ENCODE results near the gene ZDHHC1.
"Not testable (repeated sequence)": the region's sequence is repeated elsewhere in the genome, so short reads cannot be mapped to it uniquely, and the experiment has no call there.

ZDHHC1 gene

GRCh38 chr16:67430977-67431774 is 14.9 kb upstream of the ZDHHC1 start, which contains the start of gene HSD11B2:
TSS of gene HSD11B2 (plus strand) at chr16:67431121. CDS start at chr16:67431249, 128 bp downstream.
- DNase-seq (ENCODE audit: low read depth, low spot score) = peak; percentile 29

- peak; percentile 56 for DNase-seq (ENCODE audit: low read depth, low spot score)
Observed at GRCh38 chr16:67430504-67430976, 14.3 kb upstream of the ZDHHC1 start.

- DNase-seq (ENCODE audit: low read depth, low spot score) = no peak
Observed at GRCh38 chr16:67429799-67430503, 13.7 kb upstream of the ZDHHC1 start.

GRCh38 chr16:67429053-67429798 is 12.9 kb upstream of the ZDHHC1 start:
- no peak for DNase-seq (ENCODE audit: low read depth, low spot score)

- peak; percentile 92 for DNase-seq (ENCODE audit: low read depth, low spot score)
Observed at GRCh38 chr16:67428146-67428731, 12.0 kb upstream of the ZDHHC1 start.

- DNase-seq (ENCODE audit: low read depth, low spot score) = no peak
Observed at GRCh38 chr16:67426950-67427349, 10.7 kb upstream of the ZDHHC1 start.

GRCh38 chr16:67426022-67426421 is 9.7 kb upstream of the ZDHHC1 start:
- DNase-seq (ENCODE audit: low read depth, low spot score) = no peak

GRCh38 chr16:67425580-67425979 is 9.3 kb upstream of the ZDHHC1 start:
- DNase-seq (ENCODE audit: low read depth, low spot score) = peak; percentile 23

GRCh38 chr16:67425061-67425460 is 8.8 kb upstream of the ZDHHC1 start:
- no peak for DNase-seq (ENCODE audit: low read depth, low spot score)

GRCh38 chr16:67424261-67424615 is 8.0 kb upstream of the ZDHHC1 start:
- DNase-seq (ENCODE audit: low read depth, low spot score) = no peak

GRCh38 chr16:67423611-67424260 is 7.5 kb upstream of the ZDHHC1 start:
- DNase-seq (ENCODE audit: low read depth, low spot score) = peak; percentile 27

- DNase-seq (ENCODE audit: low read depth, low spot score) = no peak
Observed at GRCh38 chr16:67423015-67423414, 6.7 kb upstream of the ZDHHC1 start.

GRCh38 chr16:67421030-67421429 is 4.8 kb upstream of the ZDHHC1 start:
- peak; percentile 75 for DNase-seq (ENCODE audit: low read depth, low spot score)

GRCh38 chr16:67419931-67420330 is 3.7 kb upstream of the ZDHHC1 start:
- DNase-seq (ENCODE audit: low read depth, low spot score) = peak; percentile 44

- peak; percentile 31 for DNase-seq (ENCODE audit: low read depth, low spot score)
Observed at GRCh38 chr16:67419502-67419901, 3.2 kb upstream of the ZDHHC1 start.

GRCh38 chr16:67417333-67418061 is 1.2 kb upstream of the ZDHHC1 start:
- DNase-seq (ENCODE audit: low read depth, low spot score) = no peak

GRCh38 chr16:67415421-67415820 is 856 bp downstream of the ZDHHC1 start:
- DNase-seq (ENCODE audit: low read depth, low spot score) = not testable (repeated sequence)

- DNase-seq (ENCODE audit: low read depth, low spot score) = no peak
Observed at GRCh38 chr16:67413978-67414911, 2.0 kb downstream of the ZDHHC1 start.

- DNase-seq (ENCODE audit: low read depth, low spot score) = no peak
Observed at GRCh38 chr16:67412294-67412693, 4.0 kb downstream of the ZDHHC1 start.
